Keratinocyte (primary cell): ENCODE results near the gene LINC01488. TPM values are rescaled to one million over a fixed set of nuclear protein-coding genes. Genes with fewer than 3 reads are reported as not detected.

ENCODE experiments used
- DNase-seq: peaks from one replicate; pipeline ENCODE4 v3.0.0-alpha.2; 2011; ENCODE audit warnings: low read depth, missing footprints, low spot score
- FAIRE-seq: peaks from 2 replicates; lab custom pipeline; 2011; peaks lifted over from hg19 to GRCh38; lab: Jason Lieb, UNC
- H2AFZ ChIP-seq: 2 replicates; pipeline ENCODE4 v1.6.0; 2012; ENCODE audit warnings: low read length, control low read depth, inconsistent platforms; ENCODE audit not compliant: control insufficient read depth
- H3K27ac ChIP-seq: 2 replicates; pipeline ENCODE4 v1.5.1; 2011; ENCODE audit warnings: low read length; ENCODE audit not compliant: control insufficient read depth, insufficient read depth
- H3K27me3 ChIP-seq: 3 replicates; pipeline ENCODE4 v1.6.0; 2011; ENCODE audit warnings: low read length; ENCODE audit not compliant: control insufficient read depth, insufficient read depth; ENCODE audit errors: extremely low read depth
- H3K36me3 ChIP-seq, 2 experiments: 2 replicates in 1 of 2; 3 replicates in 1 of 2; pipeline ENCODE4 v1.5.1; 2011; ENCODE audit warnings: low read length in 2 of 2, mild to moderate bottlenecking in 1 of 2; ENCODE audit not compliant: control insufficient read depth in 2 of 2, insufficient read depth in 2 of 2; ENCODE audit errors: extremely low read depth in 1 of 2
- H3K4me1 ChIP-seq: 3 replicates; pipeline ENCODE4 v1.5.1; 2011; ENCODE audit warnings: low read length; ENCODE audit not compliant: control insufficient read depth, insufficient read depth; ENCODE audit errors: extremely low read depth
- H3K4me2 ChIP-seq: 3 replicates; pipeline ENCODE4 v1.6.0; 2011; ENCODE audit warnings: low read depth, low read length; ENCODE audit not compliant: control insufficient read depth, insufficient read depth; ENCODE audit errors: extremely low read depth
- H3K4me3 ChIP-seq, 3 experiments: fragments of 200-600 bp in 1 of 3; sonication (generic) in 1 of 3; 2 replicates in 2 of 3; 3 replicates in 1 of 3; pipeline ENCODE4 v1.5.1; 2011 to 2016; ENCODE audit warnings: low read length in 3 of 3, mild to moderate bottlenecking in 3 of 3, control low read depth in 2 of 3, inconsistent platforms in 1 of 3, low read depth in 1 of 3, mixed read lengths in 1 of 3, mixed run types in 1 of 3, moderate library complexity in 1 of 3; ENCODE audit not compliant: control insufficient read depth in 2 of 3, insufficient read depth in 2 of 3; ENCODE audit errors: extremely low read depth in 1 of 3
- H3K79me2 ChIP-seq: 2 replicates; pipeline ENCODE4 v1.6.0; 2012; ENCODE audit warnings: low read length; ENCODE audit not compliant: control insufficient read depth, insufficient read depth
- H3K9ac ChIP-seq: 3 replicates; pipeline ENCODE4 v1.6.0; 2011; ENCODE audit warnings: low read length; ENCODE audit not compliant: control insufficient read depth, insufficient read depth; ENCODE audit errors: extremely low read depth
- H3K9me1 ChIP-seq: 3 replicates; pipeline ENCODE4 v1.6.0; 2011; ENCODE audit warnings: low read length; ENCODE audit not compliant: control insufficient read depth, insufficient read depth; ENCODE audit errors: extremely low read depth
- H3K9me3 ChIP-seq: 2 replicates; pipeline ENCODE4 v1.5.1; 2012; ENCODE audit warnings: low read depth, low read length; ENCODE audit not compliant: control insufficient read depth
- H4K20me1 ChIP-seq: 3 replicates; pipeline ENCODE4 v1.6.0; 2011; ENCODE audit warnings: low read length; ENCODE audit not compliant: control insufficient read depth, insufficient read depth; ENCODE audit errors: extremely low read depth
- EZH2 ChIP-seq: IDR thresholded peaks from one replicate; pipeline ENCODE4 v1.6.1; 2012; ENCODE audit warnings: inconsistent platforms, mild to moderate bottlenecking, low read length, moderate library complexity
- dilution Hi-C: fragments of 300-500 bp; cut with MboI; formaldehyde crosslinking; loops from one replicate; pipeline ENCODE4 v1.7.0; 2020; ENCODE audit warnings: low sequenced_read_pairs; ENCODE audit not compliant: extremely low pct_ligation_motif_present
- polyA plus RNA-seq, 5 experiments: library from polyadenylated mRNA; depleted of rRNA in 3 of 5; stranded (reverse) in 3 of 5; stranded (forward) in 1 of 5; unstranded in 1 of 5; fragments of >200 nt; gene quantifications; 1 replicate in 1 of 5; 2 replicates in 3 of 5; 3 replicates in 1 of 5; pipeline versions ENCODE4 v1.2.1 to v1.2.3, GENCODE V29; 2011 to 2012; ENCODE audit warnings: missing spikeins in 2 of 5, low read depth in 1 of 5, low replicate concordance in 1 of 5
- TF ChIP-seq, protein P1 (sequence below), 3 experiments: IDR thresholded peaks in 1 of 3; conservative IDR thresholded peaks in 1 of 3; optimal IDR thresholded peaks in 1 of 3; 2 replicates in 2 of 3; 3 replicates in 1 of 3; pipeline versions ENCODE3 to v1.5.1; 2011; ENCODE audit warnings: low read length in 3 of 3, mild to moderate bottlenecking in 3 of 3, moderate library complexity in 2 of 3, control low read depth in 1 of 3, inconsistent platforms in 1 of 3; ENCODE audit not compliant: insufficient read depth in 2 of 3; ENCODE audit errors: extremely low read depth in 1 of 3

Gene LINC01488
- polyA plus RNA-seq, 1 donor (not counting 4 experiments of a cell fraction or from before 2014, with no cell fraction given) = not detected

DNA sequence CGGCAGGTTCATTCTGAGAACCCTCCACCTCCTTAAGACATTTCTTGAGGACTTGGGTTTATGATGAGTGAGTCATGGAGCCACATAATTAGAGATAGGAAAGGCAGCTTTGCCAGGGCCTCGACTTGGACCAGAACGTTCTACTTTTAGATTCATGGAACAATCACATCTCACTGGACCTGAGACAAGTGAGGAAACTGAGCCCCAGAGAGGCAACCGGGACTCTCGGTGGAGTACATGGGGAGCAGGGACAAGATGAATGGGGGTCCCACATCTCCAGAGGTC lies 59.5 kb downstream of the LINC01488 start:
- Histone ChIP-seq H3K4me3 (no peak overlapping the region), H3K27ac (no peak overlapping the region), H3K36me3 (no peaks in the 10 kb centered on the region), H3K27me3 (peaks cover 14% of the 10 kb centered on the region), H4K20me1 (no peaks in the 10 kb centered on the region), H2AFZ (no peak overlapping the region), H3K9me3 (no peaks in the 10 kb centered on the region), H3K4me1 (no peaks in the 10 kb centered on the region), H3K4me2 (no peak overlapping the region), H3K79me2 (no peaks in the 10 kb centered on the region), H3K9me1 (no peaks in the 10 kb centered on the region), H3K9ac (no peak overlapping the region)
- dilution Hi-C loops = no loop called here
- FAIRE-seq (no peak), DNase-seq (no peak)
- TF ChIP-seq, protein P1, sequence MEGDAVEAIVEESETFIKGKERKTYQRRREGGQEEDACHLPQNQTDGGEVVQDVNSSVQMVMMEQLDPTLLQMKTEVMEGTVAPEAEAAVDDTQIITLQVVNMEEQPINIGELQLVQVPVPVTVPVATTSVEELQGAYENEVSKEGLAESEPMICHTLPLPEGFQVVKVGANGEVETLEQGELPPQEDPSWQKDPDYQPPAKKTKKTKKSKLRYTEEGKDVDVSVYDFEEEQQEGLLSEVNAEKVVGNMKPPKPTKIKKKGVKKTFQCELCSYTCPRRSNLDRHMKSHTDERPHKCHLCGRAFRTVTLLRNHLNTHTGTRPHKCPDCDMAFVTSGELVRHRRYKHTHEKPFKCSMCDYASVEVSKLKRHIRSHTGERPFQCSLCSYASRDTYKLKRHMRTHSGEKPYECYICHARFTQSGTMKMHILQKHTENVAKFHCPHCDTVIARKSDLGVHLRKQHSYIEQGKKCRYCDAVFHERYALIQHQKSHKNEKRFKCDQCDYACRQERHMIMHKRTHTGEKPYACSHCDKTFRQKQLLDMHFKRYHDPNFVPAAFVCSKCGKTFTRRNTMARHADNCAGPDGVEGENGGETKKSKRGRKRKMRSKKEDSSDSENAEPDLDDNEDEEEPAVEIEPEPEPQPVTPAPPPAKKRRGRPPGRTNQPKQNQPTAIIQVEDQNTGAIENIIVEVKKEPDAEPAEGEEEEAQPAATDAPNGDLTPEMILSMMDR (optimal IDR thresholded peaks at IDR 0.05 in 1 of 3, IDR thresholded peaks at IDR 0.05 in 1 of 3, conservative IDR thresholded peaks at IDR 0.05 in 1 of 3; ENCODE audit: extremely low read depth in 1 of 3, insufficient read depth in 2 of 3, low read length in 3 of 3) = no peak

DNA sequence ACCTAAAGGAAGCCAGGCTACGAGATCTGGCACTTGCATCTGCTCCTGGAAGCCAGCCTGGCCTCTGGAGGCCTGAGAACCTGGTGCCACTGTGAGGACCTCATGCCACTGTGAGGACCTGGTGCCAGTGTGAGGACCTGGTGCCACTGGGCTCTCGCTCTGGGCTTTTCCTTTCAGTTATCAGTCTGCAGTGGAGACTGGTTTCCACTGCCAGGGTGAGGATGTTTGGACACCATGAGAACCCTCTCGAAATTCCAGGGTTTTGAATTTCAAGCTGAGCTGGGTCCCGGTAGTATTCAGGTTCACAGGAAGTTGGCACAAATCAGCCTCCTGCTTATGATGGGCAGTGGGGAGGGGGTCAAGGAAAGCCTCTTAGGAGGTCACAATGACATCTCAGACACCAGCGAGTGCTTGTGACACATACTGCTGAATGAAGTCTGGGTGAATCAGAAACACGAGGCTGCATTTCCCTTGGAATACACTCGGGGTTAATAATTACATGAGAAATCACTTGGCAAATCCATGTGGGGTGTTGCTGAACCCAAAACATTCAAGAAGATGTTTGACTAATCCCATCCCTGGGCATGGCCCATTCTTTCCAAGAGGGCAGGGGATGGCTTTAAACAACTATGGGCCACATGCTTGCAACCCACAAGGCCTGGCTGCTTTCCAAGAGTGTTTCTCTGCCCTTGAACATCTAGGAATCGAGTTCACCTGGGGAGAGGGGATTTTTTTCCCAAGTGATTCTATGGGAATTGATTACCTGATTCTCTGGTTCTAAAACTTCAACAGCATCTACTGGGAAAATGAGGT lies 60.2 kb downstream of the LINC01488 start:
- no peaks in the 10 kb centered on the region for H3K36me3 ChIP-seq
- H3K4me2 ChIP-seq = no peak overlapping the region
- no peak overlapping the region for H3K9ac ChIP-seq
- peaks cover 17% of the 10 kb centered on the region for H3K27me3 ChIP-seq
- no peaks in the 10 kb centered on the region for H3K4me1 ChIP-seq
- no peak overlapping the region for H3K27ac ChIP-seq
- H3K9me1 ChIP-seq = no peaks in the 10 kb centered on the region
- DNase-seq = no peak
- no peaks in the 10 kb centered on the region for H3K79me2 ChIP-seq
- dilution Hi-C loops = no loop called here
- H3K9me3 ChIP-seq = no peaks in the 10 kb centered on the region
- no peaks in the 10 kb centered on the region for H4K20me1 ChIP-seq
- no peak overlapping the region for H3K4me3 ChIP-seq
- FAIRE-seq = no peak
- no peak overlapping the region for H2AFZ ChIP-seq
- TF ChIP-seq EZH2 = no peak
- TF ChIP-seq, protein P1 (optimal IDR thresholded peaks at IDR 0.05 in 1 of 3, IDR thresholded peaks at IDR 0.05 in 1 of 3, conservative IDR thresholded peaks at IDR 0.05 in 1 of 3; ENCODE audit: extremely low read depth in 1 of 3, insufficient read depth in 2 of 3, low read length in 3 of 3) = no peak
